GM23248 (cell line): ENCODE results near the gene NAXD. TPM values are rescaled to one million over a fixed set of nuclear protein-coding genes. Genes with fewer than 3 reads are reported as not detected.

Experiments
- DNase-seq: peaks from one replicate; pipeline ENCODE4 v3.0.0-alpha.2; 2015
- H2AFZ ChIP-seq: fragments of 200-600 bp; sonication (generic); 2 replicates; pipeline ENCODE4 v1.6.1; 2016; ENCODE audit warnings: antibody characterized with exemption
- H3F3A ChIP-seq: fragments of 200-600 bp; sonication (generic); 2 replicates; pipeline ENCODE4 v1.6.1; 2016; ENCODE audit warnings: mild to moderate bottlenecking, antibody characterized with exemption, mixed run types; ENCODE audit not compliant: insufficient read depth
- H3K27ac ChIP-seq: fragments of 200-600 bp; sonication (generic); 2 replicates; pipeline ENCODE4 v1.5.1; 2016; ENCODE audit warnings: mild to moderate bottlenecking
- H3K27me3 ChIP-seq: fragments of 200-600 bp; sonication (generic); replicated peaks from 2 replicates; pipeline ENCODE4 v1.6.1; 2016; ENCODE audit warnings: mild to moderate bottlenecking; ENCODE audit not compliant: insufficient read depth
- H3K36me3 ChIP-seq: fragments of 200-600 bp; sonication (generic); 2 replicates; pipeline ENCODE4 v1.6.1; 2016; ENCODE audit warnings: low read depth, mild to moderate bottlenecking
- H3K4me1 ChIP-seq: fragments of 200-600 bp; sonication (generic); 2 replicates; pipeline ENCODE4 v1.6.1; 2016; ENCODE audit warnings: mild to moderate bottlenecking; ENCODE audit not compliant: insufficient read depth
- H3K4me2 ChIP-seq: fragments of 200-600 bp; sonication (generic); one replicate; pipeline ENCODE4 v1.6.1; 2016; ENCODE audit warnings: mild to moderate bottlenecking; ENCODE audit not compliant: unreplicated experiment
- H3K4me3 ChIP-seq: fragments of 200-600 bp; sonication (generic); 2 replicates; pipeline ENCODE4 v1.5.1; 2016; ENCODE audit warnings: mild to moderate bottlenecking
- H3K79me2 ChIP-seq: fragments of 200-600 bp; sonication (generic); 2 replicates; pipeline ENCODE4 v1.6.1; 2016; ENCODE audit warnings: mild to moderate bottlenecking; ENCODE audit not compliant: insufficient read depth
- H3K9ac ChIP-seq: fragments of 200-600 bp; sonication (generic); 2 replicates; pipeline ENCODE4 v1.6.1; 2016; ENCODE audit warnings: mild to moderate bottlenecking
- H3K9me2 ChIP-seq: fragments of 200-600 bp; sonication (generic); 2 replicates; pipeline ENCODE4 v1.6.1; 2016; ENCODE audit warnings: mixed run types, mild to moderate bottlenecking, moderate library complexity; ENCODE audit not compliant: insufficient read depth
- H3K9me3 ChIP-seq: fragments of 200-600 bp; sonication (generic); one replicate; pipeline ENCODE4 v1.6.1; 2017; ENCODE audit warnings: low read depth
- H4K20me1 ChIP-seq: fragments of 200-600 bp; sonication (generic); 2 replicates; pipeline ENCODE4 v1.6.0; 2016; ENCODE audit not compliant: insufficient read depth
- EZH2 ChIP-seq: fragments of 200-600 bp; sonication (generic); IDR thresholded peaks from 2 replicates; pipeline ENCODE4 v1.6.1; 2018; ENCODE audit warnings: antibody characterized with exemption, mild to moderate bottlenecking; ENCODE audit not compliant: insufficient read depth, poor library complexity, severe bottlenecking
- EZH2phosphoT487 ChIP-seq: fragments of 200-600 bp; sonication (generic); IDR thresholded peaks from 2 replicates; pipeline ENCODE4 v1.6.1; 2018; ENCODE audit warnings: antibody characterized with exemption, moderate library complexity, mild to moderate bottlenecking, low read depth; ENCODE audit not compliant: insufficient read depth
- WGBS, 2 experiments: methylation state at CpG; one replicate each; pipeline ENCODE4 v1.1.6; 2015 to 2017; ENCODE audit warnings: low lambda C conversion rate in 2 of 2, low coverage in 1 of 2; ENCODE audit errors: missing lambda C conversion rate in 2 of 2; 5-methylcytosine and 5-hydroxymethylcytosine counted together
- in situ Hi-C: fragments of 300-500 bp; cut with MboI; formaldehyde crosslinking; loops from 2 replicates; pipeline ENCODE4 v1.15.0; 2020
- polyA plus RNA-seq: library from polyadenylated mRNA; unstranded; fragments of >200 nt; fragmentation: Nextera tagmentation; extraction: Ambion mirVana; gene quantifications from 2 replicates; pipeline ENCODE4 v1.2.1, GENCODE V29; 2016
- total RNA-seq: library from RNA; depleted of rRNA; stranded (reverse); fragments of >200 nt; shearing (Covaris generic); gene quantifications from 2 replicates; pipeline ENCODE4 v1.2.3, GENCODE V29; 2014

Gene NAXD
- total and polyA plus RNA-seq, 2 experiments from 2014 or later, result 23.5 to 26.9 TPM

DNA sequence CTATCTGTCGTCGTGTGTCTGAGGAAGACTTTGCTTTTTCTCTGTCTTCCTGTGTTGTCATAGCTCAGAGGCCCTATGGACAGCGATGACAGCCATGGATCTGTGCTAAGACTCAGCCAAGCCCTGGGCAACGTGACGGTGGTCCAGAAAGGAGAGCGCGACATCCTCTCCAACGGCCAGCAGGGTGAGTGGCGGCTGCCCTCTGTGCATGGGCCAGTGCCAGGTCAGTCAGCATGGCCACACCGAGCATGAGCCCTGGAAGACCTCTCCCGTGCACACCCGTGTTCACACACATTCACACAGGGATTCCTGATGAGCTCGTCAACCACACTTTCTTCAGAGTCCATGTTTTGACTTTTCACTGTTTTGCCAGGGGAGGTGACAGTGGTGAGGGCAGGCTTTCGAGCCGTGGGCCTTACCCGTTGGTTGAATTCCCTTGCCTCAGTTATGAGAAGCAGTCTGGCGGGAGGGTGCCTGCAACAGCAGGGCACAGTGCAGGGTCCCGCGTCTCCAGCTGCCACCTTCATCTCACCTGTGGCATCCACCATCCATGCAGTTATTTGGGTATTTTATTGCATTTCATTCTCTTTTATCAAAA, 20.2 kb downstream of the NAXD start:
- Histone ChIP-seq H3K4me3 (no peak overlapping the region), H3K9me2 (no peaks in the 10 kb centered on the region), H3K4me1 (no peaks in the 10 kb centered on the region), H3F3A (peaks cover 9% of the 10 kb centered on the region), H3K27me3 (no peaks in the 10 kb centered on the region), H4K20me1 (no peaks in the 10 kb centered on the region), H3K27ac (no peak overlapping the region), H3K9me3 (no peaks in the 10 kb centered on the region), H3K9ac (no peak overlapping the region), H3K36me3 (peaks cover 53% of the 10 kb centered on the region; the same call in 1 of the 2 replicates), H3K4me2 (no peak overlapping the region), H2AFZ (no peak overlapping the region), H3K79me2 (peaks cover 52% of the 10 kb centered on the region)
- TF ChIP-seq EZH2 (no peak), EZH2phosphoT487 (no peak)
- in situ Hi-C loops, result no loop called here
- WGBS, 2 experiments, result 82 to 83% methylated on average over 19 of the region's 19 CpGs
- no peak for DNase-seq

DNA sequence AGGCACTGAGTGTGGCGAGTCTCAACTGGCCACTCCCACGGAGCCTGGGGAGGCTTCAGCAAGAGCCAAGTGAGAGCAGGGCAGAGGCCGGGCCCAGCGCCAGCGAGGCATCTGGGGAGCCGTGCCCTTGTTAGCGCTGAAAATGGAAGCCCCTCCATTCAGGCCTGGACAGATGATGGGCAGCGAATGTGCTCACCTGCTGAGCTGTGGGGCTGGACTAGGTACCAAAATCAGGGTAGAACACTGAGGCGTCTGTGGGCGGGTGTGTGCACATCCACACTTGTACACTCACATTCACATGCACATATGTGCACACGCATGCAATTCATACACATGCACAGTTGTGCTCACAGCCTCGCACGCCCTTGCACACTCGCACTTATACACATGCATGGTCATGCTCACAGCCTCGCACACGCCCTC, 20.7 kb downstream of the NAXD start:
- Histone ChIP-seq H3K4me2 (no peak overlapping the region), H3K4me1 (no peaks in the 10 kb centered on the region), H3K9me3 (no peaks in the 10 kb centered on the region), H3K36me3 (peaks cover 54% of the 10 kb centered on the region; the same call in 1 of the 2 replicates), H3K27me3 (no peaks in the 10 kb centered on the region), H3K79me2 (peaks cover 47% of the 10 kb centered on the region), H3K9ac (no peak overlapping the region), H4K20me1 (no peaks in the 10 kb centered on the region), H3K27ac (no peak overlapping the region), H3F3A (peaks cover 9% of the 10 kb centered on the region), H3K9me2 (no peaks in the 10 kb centered on the region), H3K4me3 (no peak overlapping the region), H2AFZ (no peak overlapping the region)
- no peak for DNase-seq
- TF ChIP-seq EZH2phosphoT487 (no peak), EZH2 (no peak)
- in situ Hi-C loops, result no loop called here
- WGBS, 2 experiments, result 84 to 86% methylated on average over 16 of the region's 16 CpGs

DNA sequence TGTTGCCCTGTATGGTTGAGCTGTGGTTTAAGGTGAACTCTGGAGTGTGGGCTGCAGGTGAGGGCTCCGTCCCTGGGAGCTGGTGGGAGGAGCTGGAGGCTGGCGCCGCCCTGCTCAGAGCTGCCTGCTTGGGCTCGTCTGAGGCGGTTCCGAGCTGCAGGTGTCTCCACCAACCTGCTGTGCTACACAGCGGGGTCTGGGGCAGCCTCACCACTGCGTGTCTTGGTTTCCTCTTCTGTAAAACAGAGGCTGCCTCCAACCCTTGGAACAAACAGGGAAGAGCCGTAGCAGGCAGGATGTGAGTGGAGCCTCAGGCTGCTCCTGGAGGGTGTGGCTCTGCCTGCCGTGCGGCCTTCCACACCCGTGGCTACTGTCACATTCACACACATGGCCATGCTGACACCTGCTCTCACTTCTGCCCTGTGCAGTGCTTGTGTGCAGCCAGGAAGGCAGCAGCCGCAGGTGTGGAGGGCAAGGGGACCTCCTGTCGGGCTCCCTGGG, 21.4 kb downstream of the NAXD start:
- H2AFZ ChIP-seq, result no peak overlapping the region
- peaks cover 9% of the 10 kb centered on the region for H3F3A ChIP-seq
- H3K4me2 ChIP-seq, result no peak overlapping the region
- in situ Hi-C loops, result no loop called here
- no peaks in the 10 kb centered on the region for H3K4me1 ChIP-seq
- peaks cover 59% of the 10 kb centered on the region; the same call in 1 of the 2 replicates for H3K36me3 ChIP-seq
- TF ChIP-seq EZH2 (no peak), EZH2phosphoT487 (no peak)
- no peaks in the 10 kb centered on the region for H3K9me3 ChIP-seq
- H3K4me3 ChIP-seq, result no peak overlapping the region
- no peak for DNase-seq
- no peaks in the 10 kb centered on the region for H4K20me1 ChIP-seq
- no peaks in the 10 kb centered on the region for H3K9me2 ChIP-seq
- no peaks in the 10 kb centered on the region for H3K27me3 ChIP-seq
- no peak overlapping the region for H3K27ac ChIP-seq
- H3K79me2 ChIP-seq, result peaks cover 40% of the 10 kb centered on the region
- 88 to 89% methylated on average over 14 of the region's 14 CpGs for WGBS, 2 experiments
- H3K9ac ChIP-seq, result no peak overlapping the region

DNA sequence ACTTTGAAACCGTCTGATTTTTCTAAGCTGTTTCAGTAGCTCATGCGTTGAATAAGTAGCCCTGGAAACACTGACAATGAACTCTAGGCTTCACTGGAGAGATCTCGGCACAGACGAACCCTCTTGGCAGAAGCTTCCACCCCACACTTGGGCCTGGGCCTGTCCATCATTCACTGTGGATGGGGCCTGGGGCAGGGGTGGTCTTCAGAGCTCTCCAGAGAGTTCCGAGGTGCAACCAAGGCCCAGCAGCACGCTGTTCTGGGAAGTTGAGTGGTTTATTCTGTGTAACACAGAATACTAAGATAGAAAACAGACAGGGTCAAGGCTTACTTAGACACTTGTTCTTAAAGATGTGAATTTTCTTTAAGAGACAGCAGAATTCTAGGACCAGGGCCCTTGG, 21.9 kb downstream of the NAXD start:
- TF ChIP-seq EZH2, result no peak
- TF ChIP-seq EZH2phosphoT487, result no peak
- Histone ChIP-seq H3K9ac (no peak overlapping the region), H3K9me2 (no peaks in the 10 kb centered on the region), H3K79me2 (peaks cover 35% of the 10 kb centered on the region), H3K4me3 (no peak overlapping the region), H4K20me1 (no peaks in the 10 kb centered on the region), H3K4me2 (no peak overlapping the region), H2AFZ (no peak overlapping the region), H3K9me3 (no peaks in the 10 kb centered on the region), H3F3A (peaks cover 9% of the 10 kb centered on the region), H3K4me1 (no peaks in the 10 kb centered on the region), H3K36me3 (peaks cover 59% of the 10 kb centered on the region; the same call in 1 of the 2 replicates), H3K27ac (no peak overlapping the region), H3K27me3 (no peaks in the 10 kb centered on the region)
- WGBS, 2 experiments, result 80 to 85% methylated on average over 6 of the region's 6 CpGs
- in situ Hi-C loops, result no loop called here
- DNase-seq, result no peak
